NT2/D1 (cell line): Measurements from ENCODE around the gene BCAS4.

Experiments used
- SUZ12 ChIP-seq: IDR thresholded peaks from 2 replicates; pipeline ENCODE4 v1.6.1; 2011; ENCODE audit not compliant: insufficient read length, insufficient read depth; ENCODE audit errors: extremely low read depth
- YY1 ChIP-seq: IDR thresholded peaks from 2 replicates; pipeline ENCODE4 v1.6.1; 2011; ENCODE audit not compliant: insufficient read length, insufficient read depth
- ZNF274 ChIP-seq: IDR thresholded peaks from 2 replicates; pipeline ENCODE4 v1.6.1; 2011; ENCODE audit warnings: mild to moderate bottlenecking, low read depth, low read length

GRCh38 chr20:50792708-50793574 lies 1.9 kb upstream of the BCAS4 start:
- TF ChIP-seq ZNF274 (no peak), YY1 (no peak), SUZ12 (no peak)
